Ectodermal cell (in vitro differentiated cells): ENCODE data around the gene EIF3L.

Experiments used
- H3K27ac ChIP-seq: 2 replicates; pipeline ENCODE4 v1.7.0; 2013; ENCODE audit warnings: mild to moderate bottlenecking, low read depth, low read length; ENCODE audit not compliant: insufficient read depth, poor library complexity, severe bottlenecking
- H3K27me3 ChIP-seq: 2 replicates; pipeline ENCODE4 v1.7.0; 2013; ENCODE audit warnings: mild to moderate bottlenecking, low read length; ENCODE audit not compliant: insufficient read depth, control insufficient read depth, poor library complexity, severe bottlenecking
- H3K36me3 ChIP-seq: one replicate; pipeline ENCODE4 v1.7.0; 2013; ENCODE audit warnings: low read length; ENCODE audit not compliant: control insufficient read depth, insufficient read depth
- H3K4me1 ChIP-seq: one replicate; pipeline ENCODE4 v1.7.0; 2013; ENCODE audit warnings: low read length; ENCODE audit not compliant: control insufficient read depth, insufficient read depth
- H3K4me3 ChIP-seq: 2 replicates; pipeline ENCODE4 v1.7.0; 2013; ENCODE audit warnings: low read depth, low read length, control low read depth; ENCODE audit not compliant: insufficient read depth
- H3K9me3 ChIP-seq: 2 replicates; pipeline ENCODE4 v1.7.0; 2013; ENCODE audit warnings: mild to moderate bottlenecking, low read length, moderate library complexity; ENCODE audit not compliant: control insufficient read depth
- WGBS, 2 experiments: methylation state at CpG; one replicate each; pipeline ENCODE4 v1.1.7; 2013; ENCODE audit warnings: missing lambda C conversion rate in 2 of 2; 5-methylcytosine and 5-hydroxymethylcytosine counted together

Gene EIF3L

GRCh38 chr22:37854946-37855345, 5.7 kb downstream of the EIF3L start:
- no peaks in the 10 kb centered on the region for H3K9me3 ChIP-seq
- H3K4me3 ChIP-seq = no peak overlapping the region
- no peaks in the 10 kb centered on the region for H3K4me1 ChIP-seq
- H3K27ac ChIP-seq = no peak overlapping the region
- WGBS, 2 experiments = 97 to 100% methylated on average over 2 of the region's 2 CpGs
- H3K27me3 ChIP-seq = no peaks in the 10 kb centered on the region
- H3K36me3 ChIP-seq = peaks cover 59% of the 10 kb centered on the region

- peaks cover 64% of the 10 kb centered on the region for H3K36me3 ChIP-seq
- WGBS, 2 experiments = 97% methylated on average over 2 of the region's 2 CpGs
These were observed 6.2 kb downstream of the EIF3L start for GRCh38 chr22:37855462-37855861.

GRCh38 chr22:37860796-37861421, 11.7 kb downstream of the EIF3L start:
- Histone ChIP-seq H3K27ac (no peak overlapping the region), H3K4me1 (no peaks in the 10 kb centered on the region), H3K36me3 (peaks cover 62% of the 10 kb centered on the region), H3K4me3 (no peak overlapping the region), H3K9me3 (no peaks in the 10 kb centered on the region), H3K27me3 (no peaks in the 10 kb centered on the region)
- 94 to 96% methylated on average over 6 to 7 of the region's 7 CpGs for WGBS, 2 experiments

More at GRCh38 chr22:37855462-37855861, 6.2 kb downstream of the EIF3L start:
- H3K27me3 ChIP-seq = no peaks in the 10 kb centered on the region
- H3K4me1 ChIP-seq = no peaks in the 10 kb centered on the region
- no peak overlapping the region for H3K4me3 ChIP-seq
- no peaks in the 10 kb centered on the region for H3K9me3 ChIP-seq
- no peak overlapping the region for H3K27ac ChIP-seq

- Histone ChIP-seq H3K4me1 (no peaks in the 10 kb centered on the region), H3K36me3 (peaks cover 67% of the 10 kb centered on the region), H3K27ac (no peak overlapping the region), H3K9me3 (no peaks in the 10 kb centered on the region), H3K27me3 (no peaks in the 10 kb centered on the region), H3K4me3 (no peak overlapping the region)
- 92% methylated on average over 7 of the region's 7 CpGs for WGBS, 2 experiments
These were observed 13.5 kb downstream of the EIF3L start for GRCh38 chr22:37862570-37863325.

- H3K9me3 ChIP-seq = no peaks in the 10 kb centered on the region
- WGBS, 2 experiments = 97 to 98% methylated on average over 5 to 6 of the region's 6 CpGs
- no peak overlapping the region for H3K27ac ChIP-seq
- H3K27me3 ChIP-seq = no peaks in the 10 kb centered on the region
- H3K36me3 ChIP-seq = peaks cover 67% of the 10 kb centered on the region
- no peaks in the 10 kb centered on the region for H3K4me1 ChIP-seq
- H3K4me3 ChIP-seq = no peak overlapping the region
These were observed 16.3 kb downstream of the EIF3L start for GRCh38 chr22:37865510-37865909.

- Histone ChIP-seq H3K27me3 (no peaks in the 10 kb centered on the region), H3K27ac (no peak overlapping the region), H3K36me3 (peaks cover 72% of the 10 kb centered on the region), H3K4me3 (no peak overlapping the region), H3K9me3 (no peaks in the 10 kb centered on the region), H3K4me1 (no peaks in the 10 kb centered on the region)
- WGBS, 2 experiments = 88 to 95% methylated on average over 7 of the region's 7 CpGs
These were observed 21.1 kb downstream of the EIF3L start for GRCh38 chr22:37870273-37870672.

GRCh38 chr22:37880668-37881440, 31.6 kb downstream of the EIF3L start:
- WGBS, 2 experiments = 93 to 99% methylated on average over 5 to 6 of the region's 6 CpGs
- Histone ChIP-seq H3K9me3 (no peaks in the 10 kb centered on the region), H3K4me1 (no peaks in the 10 kb centered on the region), H3K27me3 (no peaks in the 10 kb centered on the region), H3K4me3 (no peak overlapping the region), H3K27ac (no peak overlapping the region), H3K36me3 (peaks cover 52% of the 10 kb centered on the region)

- no peak overlapping the region for H3K27ac ChIP-seq
- 94 to 97% methylated on average over 6 of the region's 6 CpGs for WGBS, 2 experiments
- H3K36me3 ChIP-seq = peaks cover 35% of the 10 kb centered on the region
- no peaks in the 10 kb centered on the region for H3K4me1 ChIP-seq
- H3K27me3 ChIP-seq = no peaks in the 10 kb centered on the region
- H3K4me3 ChIP-seq = no peak overlapping the region
- H3K9me3 ChIP-seq = no peaks in the 10 kb centered on the region
These were observed 35.2 kb downstream of the EIF3L start for GRCh38 chr22:37884420-37884819.

- H3K4me3 ChIP-seq = no peak overlapping the region
- WGBS, 2 experiments = 77 to 79% methylated on average over 6 of the region's 6 CpGs
- H3K36me3 ChIP-seq = peaks cover 20% of the 10 kb centered on the region
- no peaks in the 10 kb centered on the region for H3K4me1 ChIP-seq
- no peaks in the 10 kb centered on the region for H3K27me3 ChIP-seq
- H3K9me3 ChIP-seq = no peaks in the 10 kb centered on the region
- no peak overlapping the region for H3K27ac ChIP-seq
These were observed 38.6 kb downstream of the EIF3L start for GRCh38 chr22:37887584-37888378.
